ENCODE results near the gene HBG1.

DNA sequence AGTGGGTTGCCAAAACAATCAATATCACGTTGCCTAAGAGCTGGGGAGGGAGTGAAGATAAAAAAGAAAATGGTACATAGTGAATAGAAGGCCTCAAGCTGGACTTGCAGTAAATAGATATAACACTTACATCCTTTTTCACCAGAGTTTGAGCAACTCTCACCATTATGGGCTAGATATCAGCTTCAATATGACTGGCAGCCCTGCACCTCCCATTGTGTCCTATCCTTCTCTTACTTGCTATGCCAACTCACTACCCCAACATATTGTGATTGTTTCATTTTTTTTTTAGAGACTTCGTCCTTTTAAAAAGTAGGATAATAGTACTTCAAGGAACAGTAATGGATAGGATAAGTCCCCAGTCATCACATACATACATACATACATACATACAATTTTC is 7.4 kb downstream of the HBG1 start:
- TF ChIP-seq TCF12 (IDR thresholded peaks at IDR 0.05; ENCODE audit: low read depth) (no peak), EP300 (IDR thresholded peaks at IDR 0.05; ENCODE audit: borderline replicate concordance) (no peak), RAD21 (IDR thresholded peaks at IDR 0.05; ENCODE audit: low read depth) (no peak)
